Karpas-422 (cell line): ENCODE data around the gene CYTH3. TPM values are rescaled to one million over a fixed set of nuclear protein-coding genes. Genes with fewer than 3 reads are reported as not detected.

Experiments
- DNase-seq: peaks from one replicate; pipeline ENCODE4 v3.0.0-alpha.2; 2015
- H2AFZ ChIP-seq: fragments of 200-600 bp; sonication (generic); 2 replicates; pipeline ENCODE4 v1.6.1; 2014; ENCODE audit warnings: antibody characterized with exemption, low read length, mixed read lengths
- H3K27ac ChIP-seq: fragments of 200-600 bp; sonication (generic); 2 replicates; pipeline ENCODE4 v1.5.1; 2014; ENCODE audit warnings: mild to moderate bottlenecking, low read length, moderate library complexity
- H3K27me3 ChIP-seq: fragments of 200-600 bp; sonication (generic); 2 replicates; pipeline ENCODE4 v1.6.1; 2014; ENCODE audit warnings: low read length, mixed read lengths
- H3K36me3 ChIP-seq: fragments of 200-600 bp; sonication (generic); 2 replicates; pipeline ENCODE4 v1.6.1; 2014; ENCODE audit warnings: low read length, mixed read lengths; ENCODE audit not compliant: insufficient read depth
- H3K4me1 ChIP-seq: fragments of 200-600 bp; sonication (generic); 2 replicates; pipeline ENCODE4 v1.6.1; 2014; ENCODE audit warnings: mild to moderate bottlenecking, low read length, mixed read lengths
- H3K4me2 ChIP-seq: fragments of 200-600 bp; sonication (generic); 2 replicates; pipeline ENCODE4 v1.6.1; 2014; ENCODE audit warnings: low read length, low read depth, mild to moderate bottlenecking; ENCODE audit not compliant: poor library complexity, severe bottlenecking
- H3K4me3 ChIP-seq: fragments of 200-600 bp; sonication (generic); 2 replicates; pipeline ENCODE4 v1.5.1; 2014; ENCODE audit warnings: mild to moderate bottlenecking, antibody characterized with exemption, low read length, mixed read lengths
- H3K79me2 ChIP-seq: fragments of 200-600 bp; sonication (generic); 2 replicates; pipeline ENCODE4 v1.6.1; 2014; ENCODE audit warnings: mild to moderate bottlenecking, low read length, mixed read lengths
- H3K9ac ChIP-seq: fragments of 200-600 bp; sonication (generic); 2 replicates; pipeline ENCODE4 v1.6.0; 2014; ENCODE audit warnings: low read length
- H3K9me2 ChIP-seq: fragments of 200-600 bp; sonication (generic), shearing (Covaris generic); replicated peaks from 2 replicates; pipeline ENCODE4 v1.6.0; 2014; ENCODE audit warnings: mild to moderate bottlenecking, low read length, moderate library complexity; ENCODE audit not compliant: insufficient read depth
- H3K9me3 ChIP-seq: fragments of 300-700, 200-600 bp; sonication (generic); 2 replicates; pipeline ENCODE4 v1.6.1; 2014; ENCODE audit warnings: low read length, mixed read lengths
- H4K20me1 ChIP-seq: fragments of 200-600 bp; sonication (generic); 2 replicates; pipeline ENCODE4 v1.6.1; 2014; ENCODE audit warnings: mild to moderate bottlenecking, antibody characterized with exemption, low read length, low read depth; ENCODE audit not compliant: insufficient read depth
- total RNA-seq: library from RNA; depleted of rRNA; stranded (reverse); fragments of >200 nt; shearing (Covaris generic); gene quantifications from 2 replicates; pipeline ENCODE4 v1.2.3, GENCODE V29; 2014; ENCODE audit warnings: low replicate concordance

The CYTH3 gene
- total RNA-seq, 1 experiment from 2014 or later: 3.0 TPM

DNA sequence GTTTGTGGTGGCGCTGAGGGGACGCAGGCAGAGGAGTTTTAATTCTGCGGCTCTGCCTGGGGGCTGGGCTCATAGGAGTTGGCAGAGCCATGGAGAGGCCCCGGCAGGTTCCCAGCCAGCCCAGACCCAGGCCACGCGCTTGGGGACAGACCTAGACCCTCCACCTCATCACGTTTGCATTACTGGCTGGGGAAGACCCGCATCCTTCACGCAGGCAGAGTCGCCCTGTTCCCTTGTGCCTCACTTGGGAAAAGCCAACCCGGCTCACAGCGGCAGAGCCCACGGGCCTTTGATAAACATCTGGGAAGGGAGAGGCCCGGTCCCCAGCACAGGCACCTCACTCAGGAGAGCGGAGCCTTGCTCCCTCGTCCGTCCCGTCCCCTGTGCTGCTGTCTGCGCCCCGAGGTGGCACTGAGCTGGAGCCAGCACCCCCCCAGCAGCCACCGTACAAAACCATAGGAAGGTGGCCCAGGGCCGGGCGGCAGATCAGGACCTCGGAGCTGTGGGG is 112.8 kb downstream of the CYTH3 start:
- Histone ChIP-seq H3K4me2 (no peak overlapping the region), H3K9me3 (no peaks in the 10 kb centered on the region), H3K79me2 (no peaks in the 10 kb centered on the region), H3K9me2 (no peaks in the 10 kb centered on the region), H4K20me1 (no peaks in the 10 kb centered on the region), H3K27me3 (no peaks in the 10 kb centered on the region), H3K4me3 (no peak overlapping the region), H2AFZ (no peak overlapping the region), H3K36me3 (no peaks in the 10 kb centered on the region), H3K4me1 (no peaks in the 10 kb centered on the region), H3K27ac (no peak overlapping the region), H3K9ac (no peak overlapping the region)
- no peak for DNase-seq

DNA sequence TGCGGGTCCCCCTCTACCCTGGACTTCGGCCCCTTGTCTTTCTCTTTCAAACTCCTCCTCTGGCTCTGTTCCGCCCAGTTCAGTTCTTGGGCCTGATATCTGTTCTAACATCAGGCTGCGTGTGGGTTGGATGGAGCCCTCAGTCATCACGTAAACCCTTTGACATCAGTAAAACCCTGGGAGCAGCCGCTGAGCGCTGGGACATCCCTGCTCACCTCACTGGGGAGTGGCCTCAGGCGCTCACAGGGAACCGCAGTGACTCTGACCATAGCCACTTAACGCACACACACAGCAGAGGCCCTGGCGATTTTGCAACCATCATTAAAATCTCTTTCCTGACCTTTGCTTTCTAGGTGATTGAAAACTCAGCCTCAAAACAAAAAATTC is 113.3 kb downstream of the CYTH3 start:
- Histone ChIP-seq H3K4me3 (no peak overlapping the region), H2AFZ (no peak overlapping the region), H3K79me2 (no peaks in the 10 kb centered on the region), H3K27ac (no peak overlapping the region), H3K9me3 (no peaks in the 10 kb centered on the region), H3K4me2 (no peak overlapping the region), H3K27me3 (no peaks in the 10 kb centered on the region), H4K20me1 (no peaks in the 10 kb centered on the region), H3K9me2 (no peaks in the 10 kb centered on the region), H3K9ac (no peak overlapping the region), H3K4me1 (no peaks in the 10 kb centered on the region), H3K36me3 (no peaks in the 10 kb centered on the region)
- DNase-seq: no peak

DNA sequence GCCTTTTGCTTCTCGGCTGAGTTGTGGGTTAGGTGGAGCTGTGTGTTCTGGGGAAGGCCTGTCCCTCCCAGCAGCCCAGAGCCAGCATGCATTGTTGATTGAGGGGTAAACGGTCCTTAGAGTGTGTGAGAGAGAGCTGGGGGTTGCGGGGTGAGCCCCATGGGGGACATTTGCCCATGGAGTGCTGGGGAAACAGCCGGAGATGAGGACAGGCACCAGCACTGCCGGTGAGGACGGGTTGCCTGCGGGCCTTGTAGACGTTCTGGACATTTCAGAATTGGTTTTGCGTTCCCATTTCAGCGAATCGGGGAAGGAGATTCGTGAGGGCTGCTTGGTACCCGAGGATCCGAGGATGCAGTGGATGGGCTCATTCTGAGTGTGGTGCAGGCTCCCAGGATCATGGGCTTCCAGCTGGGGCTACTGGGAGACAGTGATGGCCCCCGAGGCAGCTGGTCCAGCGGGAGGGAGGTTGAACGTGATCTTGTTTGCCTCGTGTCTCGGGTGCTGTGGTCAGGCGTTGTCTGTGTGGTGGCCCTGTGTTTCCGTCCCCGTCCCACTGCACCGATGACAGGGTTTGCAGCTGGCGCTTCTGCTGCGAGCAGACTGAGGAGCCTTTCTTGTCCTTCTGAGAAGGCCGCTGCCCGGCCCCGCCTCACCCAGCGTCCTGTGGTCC is 113.9 kb downstream of the CYTH3 start:
- Histone ChIP-seq H3K36me3 (no peaks in the 10 kb centered on the region), H3K4me2 (no peak overlapping the region), H3K79me2 (no peaks in the 10 kb centered on the region), H2AFZ (no peak overlapping the region), H3K27ac (no peak overlapping the region), H4K20me1 (no peaks in the 10 kb centered on the region), H3K9me3 (no peaks in the 10 kb centered on the region), H3K27me3 (no peaks in the 10 kb centered on the region), H3K9ac (no peak overlapping the region), H3K4me3 (no peak overlapping the region), H3K4me1 (no peaks in the 10 kb centered on the region), H3K9me2 (no peaks in the 10 kb centered on the region)
- DNase-seq: no peak

DNA sequence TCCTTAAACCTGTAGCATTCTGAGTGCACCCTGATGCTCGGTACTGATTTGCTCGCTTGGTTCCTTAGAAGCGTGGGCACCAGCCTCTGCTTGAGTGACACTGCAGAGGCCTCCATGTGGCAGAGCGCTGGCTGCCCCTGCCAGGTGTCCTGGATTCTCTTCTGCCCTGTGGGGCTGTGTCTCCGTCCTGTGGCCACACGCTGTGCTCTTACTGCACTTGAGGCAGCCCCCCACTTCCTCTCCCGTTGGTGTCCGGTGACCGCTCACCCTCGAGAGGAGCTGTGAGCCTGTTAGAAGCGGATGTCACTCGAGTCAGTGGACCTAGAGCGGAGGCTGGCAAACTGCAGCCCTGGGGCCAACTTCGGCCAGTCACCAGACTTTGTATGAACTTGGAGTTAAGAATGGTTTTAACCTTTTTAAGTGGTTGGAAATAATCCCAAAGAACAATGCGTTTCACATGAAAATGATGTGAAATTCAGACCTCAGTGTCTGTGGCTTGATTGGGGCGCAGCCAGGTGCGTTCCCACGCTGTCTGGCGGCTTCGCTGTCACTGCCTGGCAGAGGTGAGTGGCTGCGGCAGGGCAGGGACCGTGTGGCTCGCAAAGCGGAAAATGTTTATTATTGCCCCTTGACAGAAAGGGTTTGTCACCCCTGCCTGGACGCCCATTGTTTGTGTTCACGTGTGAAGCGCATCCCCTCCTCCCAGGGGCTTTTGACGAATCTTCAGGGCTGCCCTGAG is 114.6 kb downstream of the CYTH3 start:
- no peaks in the 10 kb centered on the region for H3K79me2 ChIP-seq
- no peaks in the 10 kb centered on the region for H4K20me1 ChIP-seq
- no peaks in the 10 kb centered on the region for H3K9me2 ChIP-seq
- no peaks in the 10 kb centered on the region for H3K27me3 ChIP-seq
- no peak overlapping the region for H3K9ac ChIP-seq
- H3K9me3 ChIP-seq: no peaks in the 10 kb centered on the region
- DNase-seq: no peak
- H3K4me2 ChIP-seq: no peak overlapping the region
- H3K36me3 ChIP-seq: no peaks in the 10 kb centered on the region
- no peak overlapping the region for H3K4me3 ChIP-seq
- no peaks in the 10 kb centered on the region for H3K4me1 ChIP-seq
- H3K27ac ChIP-seq: no peak overlapping the region
- H2AFZ ChIP-seq: no peak overlapping the region

DNA sequence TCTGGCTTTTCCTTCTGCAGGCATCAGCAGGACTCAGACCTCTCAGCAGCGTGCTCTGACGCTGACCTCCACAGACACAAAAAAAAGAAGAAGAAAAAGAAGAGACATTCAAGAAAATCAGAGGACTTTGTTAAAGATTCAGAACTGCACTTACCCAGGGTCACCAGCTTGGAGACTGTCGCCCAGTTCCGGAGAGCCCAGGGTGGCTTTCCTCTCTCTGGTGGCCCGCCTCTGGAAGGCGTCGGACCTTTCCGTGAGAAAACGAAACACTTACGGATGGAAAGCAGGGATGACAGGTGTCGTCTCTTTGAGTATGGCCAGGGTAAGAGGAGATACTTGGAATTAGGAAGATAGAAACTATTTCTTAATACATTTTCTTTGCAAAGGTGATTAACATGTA is 115.7 kb downstream of the CYTH3 start:
- Histone ChIP-seq H4K20me1 (no peaks in the 10 kb centered on the region), H3K27me3 (no peaks in the 10 kb centered on the region), H3K4me1 (no peaks in the 10 kb centered on the region), H3K27ac (no peak overlapping the region), H3K9me2 (no peaks in the 10 kb centered on the region), H3K4me2 (no peak overlapping the region), H3K79me2 (no peaks in the 10 kb centered on the region), H2AFZ (no peak overlapping the region), H3K36me3 (no peaks in the 10 kb centered on the region), H3K9me3 (no peaks in the 10 kb centered on the region), H3K9ac (no peak overlapping the region), H3K4me3 (no peak overlapping the region)
- DNase-seq: no peak

DNA sequence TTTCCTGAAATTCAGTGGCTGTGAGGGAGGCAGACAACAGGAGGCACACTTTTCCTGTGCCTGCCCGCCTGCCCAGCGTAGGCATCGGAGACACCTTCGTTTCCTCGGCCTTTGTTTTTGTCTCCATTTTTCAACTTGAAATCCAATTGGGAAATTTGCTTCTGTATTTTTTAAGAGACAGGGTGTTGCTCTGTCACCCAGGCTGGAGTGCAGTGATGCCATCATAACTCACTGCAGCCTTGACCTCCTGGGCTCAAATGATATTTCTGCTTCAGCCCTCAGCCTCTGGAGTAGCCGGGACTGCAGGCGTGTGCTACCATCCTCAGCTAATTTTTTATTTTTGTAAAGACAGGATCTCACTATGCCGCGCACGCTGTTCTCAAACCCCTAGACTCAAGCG is 116.8 kb downstream of the CYTH3 start:
- H3K36me3 ChIP-seq: 0 out of 2 replicates have a peak, but pooled peaks cover 5% of the 10 kb centered on the region
- no peak overlapping the region for H3K27ac ChIP-seq
- no peak overlapping the region for H2AFZ ChIP-seq
- H3K9me3 ChIP-seq: no peaks in the 10 kb centered on the region
- H3K79me2 ChIP-seq: no peaks in the 10 kb centered on the region
- DNase-seq: no peak
- no peaks in the 10 kb centered on the region for H3K9me2 ChIP-seq
- H3K4me2 ChIP-seq: no peak overlapping the region
- no peak overlapping the region for H3K9ac ChIP-seq
- no peaks in the 10 kb centered on the region for H3K27me3 ChIP-seq
- no peaks in the 10 kb centered on the region for H4K20me1 ChIP-seq
- no peak overlapping the region for H3K4me3 ChIP-seq
- H3K4me1 ChIP-seq: no peaks in the 10 kb centered on the region

DNA sequence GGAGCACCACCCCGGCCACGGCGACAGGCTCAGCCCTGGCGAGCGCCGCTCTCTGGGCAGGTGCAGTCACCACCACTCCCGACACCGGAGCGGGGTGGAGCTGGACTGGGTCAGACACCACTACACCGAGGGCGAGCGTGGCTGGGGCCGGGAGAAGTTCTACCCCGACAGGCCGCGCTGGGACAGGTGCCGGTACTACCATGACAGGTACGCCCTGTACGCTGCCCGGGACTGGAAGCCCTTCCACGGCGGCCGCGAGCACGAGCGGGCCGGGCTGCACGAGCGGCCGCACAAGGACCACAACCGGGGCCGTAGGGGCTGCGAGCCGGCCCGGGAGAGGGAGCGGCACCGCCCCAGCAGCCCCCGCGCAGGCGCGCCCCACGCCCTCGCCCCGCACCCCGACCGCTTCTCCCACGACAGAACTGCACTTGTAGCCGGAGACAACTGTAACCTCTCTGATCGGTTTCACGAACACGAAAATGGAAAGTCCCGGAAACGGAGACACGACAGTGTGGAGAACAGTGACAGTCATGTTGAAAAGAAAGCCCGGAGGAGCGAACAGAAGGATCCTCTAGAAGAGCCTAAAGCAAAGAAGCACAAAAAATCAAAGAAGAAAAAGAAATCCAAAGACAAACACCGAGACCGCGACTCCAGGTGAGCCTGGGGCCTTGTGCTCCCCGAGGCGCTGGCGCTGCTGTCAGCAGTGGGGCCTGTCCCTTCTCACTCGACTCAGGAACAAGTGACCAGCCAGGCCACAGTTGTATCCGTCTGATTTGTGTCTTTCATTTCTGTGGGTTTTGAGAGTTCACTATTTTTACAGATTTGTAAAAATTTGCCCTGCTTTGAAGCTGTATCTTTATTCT is 117.7 kb downstream of the CYTH3 start:
- H3K9ac ChIP-seq: no peak overlapping the region
- 0 out of 2 replicates have a peak, but pooled peaks cover 12% of the 10 kb centered on the region for H3K36me3 ChIP-seq
- no peak overlapping the region for H3K4me2 ChIP-seq
- H3K27me3 ChIP-seq: no peaks in the 10 kb centered on the region
- H2AFZ ChIP-seq: no peak overlapping the region
- no peaks in the 10 kb centered on the region for H3K4me1 ChIP-seq
- no peak overlapping the region for H3K4me3 ChIP-seq
- no peaks in the 10 kb centered on the region for H4K20me1 ChIP-seq
- no peaks in the 10 kb centered on the region for H3K79me2 ChIP-seq
- no peaks in the 10 kb centered on the region for H3K9me3 ChIP-seq
- no peak overlapping the region for H3K27ac ChIP-seq
- no peak for DNase-seq
- no peaks in the 10 kb centered on the region for H3K9me2 ChIP-seq
